Stimulated activated naive B cell treated with anti-CD40 and anti-IgM and Interleukin-4, amounts not matched to agents 10 μg/mL and 1 μg/mL and 100 μg/mL, for 72 hours (primary cell): ENCODE results near the gene RBM20.
"Not testable (repeated sequence)": the region's sequence is repeated elsewhere in the genome, so short reads cannot be mapped to it uniquely, and the experiment has no call there.

Experiments
- ATAC-seq, 2 donors: fragments of 150-1000 bp; cut with Tn5 transposase; replicated peaks; 2 replicates each; pipeline ENCODE4 v1.10.0; 2021; ENCODE audit warnings: moderate library complexity in 1 of 2
- DNase-seq: peaks from one replicate; pipeline ENCODE4 v3.0.0; 2021
- H3K27ac Mint-ChIP-seq: one replicate; pipeline ENCODE4 v1.8.0; 2022; ENCODE audit warnings: mild to moderate bottlenecking, mixed read lengths
- H3K27me3 Mint-ChIP-seq, 2 donors: one replicate each; pipeline ENCODE4 v1.8.0; 2022; ENCODE audit warnings: mixed read lengths in 2 of 2
- H3K36me3 Mint-ChIP-seq, 2 donors: one replicate each; pipeline ENCODE4 v1.8.0; 2022; ENCODE audit warnings: mixed read lengths in 2 of 2, mild to moderate bottlenecking in 1 of 2
- H3K4me1 Mint-ChIP-seq, 2 donors: one replicate each; pipeline ENCODE4 v1.8.0; 2022; ENCODE audit warnings: mixed read lengths in 2 of 2, mild to moderate bottlenecking in 1 of 2
- H3K4me3 Mint-ChIP-seq, 2 donors: one replicate each; pipeline ENCODE4 v1.8.0; 2022; ENCODE audit warnings: mild to moderate bottlenecking in 2 of 2, mixed read lengths in 2 of 2, moderate library complexity in 1 of 2
- H3K9me3 Mint-ChIP-seq, 2 donors: one replicate each; pipeline ENCODE4 v1.8.0; 2022; ENCODE audit warnings: mixed read lengths in 2 of 2, mild to moderate bottlenecking in 1 of 2

RBM20 gene

DNA sequence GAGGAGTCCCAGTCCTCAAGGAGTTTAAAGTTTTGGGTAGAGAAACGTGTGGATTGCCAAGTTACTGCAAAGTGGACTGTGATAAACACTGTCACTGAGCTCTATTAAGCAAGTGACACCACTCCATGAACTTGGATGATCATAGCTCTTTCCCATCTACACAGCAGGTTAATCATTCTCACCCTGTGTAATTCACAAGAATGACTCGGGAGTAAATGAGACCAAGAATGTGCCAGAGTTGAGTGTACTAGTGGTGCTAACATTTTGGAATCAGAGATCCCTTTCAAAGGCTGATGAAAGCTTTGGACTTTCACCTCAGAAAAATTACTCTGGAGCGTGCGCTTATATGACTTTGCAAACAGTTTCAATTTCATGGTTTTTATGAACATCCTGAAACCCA, 80.8 kb downstream of the RBM20 start:
- no peak overlapping the region for H3K4me3 Mint-ChIP-seq
- H3K4me1 Mint-ChIP-seq, result peaks cover 21 to 42% of the 10 kb centered on the region in 2 donors
- ATAC-seq (no peak), DNase-seq (no peak)
- H3K36me3 Mint-ChIP-seq, result peaks cover 0 to 2% of the 10 kb centered on the region in 2 donors
- H3K27me3 Mint-ChIP-seq, result peaks cover 17 to 24% of the 10 kb centered on the region in 2 donors
- H3K27ac Mint-ChIP-seq, result no peak overlapping the region
- H3K9me3 Mint-ChIP-seq, result no peaks in the 10 kb centered on the region

DNA sequence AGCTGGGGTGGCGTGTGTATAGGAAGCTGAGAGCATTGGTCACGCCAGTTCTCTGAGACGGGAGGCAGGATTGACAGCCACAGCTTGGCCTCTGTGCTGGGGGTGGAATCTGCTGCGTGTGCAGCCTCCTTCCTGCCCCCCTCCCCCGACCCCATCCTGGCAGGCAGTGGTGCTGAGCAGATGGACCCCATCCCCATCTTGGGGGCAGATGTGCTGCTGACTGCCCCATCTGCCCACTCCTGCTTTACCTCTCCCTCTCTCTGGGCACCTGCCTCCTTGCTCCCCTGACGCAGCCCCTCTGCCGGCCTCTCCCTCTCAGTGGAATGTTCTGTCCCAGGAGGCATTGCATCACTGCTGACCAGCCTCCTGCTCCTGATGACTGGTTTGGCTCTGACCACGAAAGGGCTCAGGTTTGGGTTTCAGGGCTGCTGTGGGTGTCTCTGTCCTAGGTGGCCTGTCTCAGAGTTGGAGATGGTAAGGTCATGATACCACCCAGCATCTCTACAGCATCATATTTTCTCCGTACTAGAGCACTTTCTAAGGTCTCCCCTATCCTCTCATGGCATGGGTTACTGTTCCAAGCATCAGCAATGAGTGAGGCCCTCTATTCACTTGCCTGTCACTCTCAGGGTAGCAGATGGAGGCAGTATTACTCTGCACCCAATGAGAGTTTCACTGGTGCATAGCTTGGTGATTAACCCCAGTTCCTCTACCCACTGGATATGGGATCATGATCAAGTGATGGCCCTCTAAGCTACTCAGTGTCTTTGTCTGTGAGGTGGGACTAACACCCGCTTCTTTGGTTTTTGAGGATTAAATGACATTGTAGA, 81.9 kb downstream of the RBM20 start:
- Mint-ChIP-seq H3K27me3 (peaks cover 23 to 35% of the 10 kb centered on the region in 2 donors), H3K27ac (no peak overlapping the region), H3K36me3 (peaks cover 0 to under 1% of the 10 kb centered on the region in 2 donors), H3K4me3 (no peak overlapping the region), H3K4me1 (peaks cover 21 to 42% of the 10 kb centered on the region in 2 donors), H3K9me3 (no peaks in the 10 kb centered on the region)
- DNase-seq (no peak), ATAC-seq (peak in 1 of 2 donors; percentile 38)

DNA sequence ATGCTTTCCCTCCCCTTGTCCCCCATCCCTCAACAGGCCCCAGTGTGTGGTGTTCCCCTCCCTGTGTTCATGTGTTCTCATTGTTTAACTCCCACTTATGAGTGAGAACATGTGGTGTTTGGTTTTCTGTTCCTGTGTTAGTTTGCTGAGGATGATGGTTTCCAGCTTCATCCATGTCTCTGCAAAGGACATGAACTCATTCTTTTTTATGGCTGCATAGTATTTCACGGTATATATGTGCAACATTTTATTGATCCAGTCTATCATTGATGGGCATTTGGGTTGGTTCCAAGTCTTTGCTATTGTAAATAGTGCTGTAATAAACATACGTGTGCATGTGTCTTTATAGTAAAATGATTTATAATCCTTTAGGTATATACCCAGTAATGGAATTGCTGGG, 83.6 kb downstream of the RBM20 start:
- peaks cover 21 to 35% of the 10 kb centered on the region in 2 donors for H3K4me1 Mint-ChIP-seq
- ATAC-seq, DNase-seq, H3K36me3 Mint-ChIP-seq, H3K27ac Mint-ChIP-seq, H3K9me3 Mint-ChIP-seq, H3K4me3 Mint-ChIP-seq: not testable (repeated sequence)
- H3K27me3 Mint-ChIP-seq, result peaks cover 36 to 52% of the 10 kb centered on the region in 2 donors

DNA sequence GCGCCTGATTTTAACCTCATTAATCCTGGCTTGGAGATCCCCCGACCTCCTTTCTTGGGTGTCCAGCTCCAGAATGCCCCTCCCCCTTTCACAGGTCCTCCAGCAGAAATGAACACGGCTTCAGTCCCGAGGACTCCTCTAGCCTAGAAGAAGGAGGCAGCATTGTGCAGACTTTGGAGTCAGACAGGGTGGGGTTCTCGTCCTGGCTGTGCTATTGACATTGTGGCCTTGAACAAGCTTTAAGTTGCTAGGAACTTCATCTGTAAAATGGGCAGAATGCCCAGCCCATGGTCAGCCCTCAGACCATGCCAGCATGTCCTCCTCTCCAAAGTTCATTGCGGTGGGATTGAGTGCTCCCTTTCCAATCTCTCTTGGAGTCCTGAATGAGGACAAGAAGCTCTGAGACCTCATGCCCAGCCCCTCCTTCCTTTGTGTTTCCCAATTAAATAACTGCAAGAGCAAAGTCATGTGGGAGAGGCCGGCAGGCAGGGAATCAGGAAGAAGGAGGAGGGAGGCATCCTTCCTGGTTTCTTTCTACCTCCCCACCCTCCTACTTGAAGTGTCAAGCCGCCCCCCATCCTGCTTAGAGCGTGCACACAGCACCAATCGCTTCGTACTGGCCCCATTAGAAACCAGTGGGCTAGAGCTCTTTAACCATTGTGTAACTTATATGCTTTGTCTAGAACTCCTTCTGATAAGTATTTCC, 86.4 kb downstream of the RBM20 start:
- peaks cover 55 to 73% of the 10 kb centered on the region in 2 donors for H3K27me3 Mint-ChIP-seq

DNA sequence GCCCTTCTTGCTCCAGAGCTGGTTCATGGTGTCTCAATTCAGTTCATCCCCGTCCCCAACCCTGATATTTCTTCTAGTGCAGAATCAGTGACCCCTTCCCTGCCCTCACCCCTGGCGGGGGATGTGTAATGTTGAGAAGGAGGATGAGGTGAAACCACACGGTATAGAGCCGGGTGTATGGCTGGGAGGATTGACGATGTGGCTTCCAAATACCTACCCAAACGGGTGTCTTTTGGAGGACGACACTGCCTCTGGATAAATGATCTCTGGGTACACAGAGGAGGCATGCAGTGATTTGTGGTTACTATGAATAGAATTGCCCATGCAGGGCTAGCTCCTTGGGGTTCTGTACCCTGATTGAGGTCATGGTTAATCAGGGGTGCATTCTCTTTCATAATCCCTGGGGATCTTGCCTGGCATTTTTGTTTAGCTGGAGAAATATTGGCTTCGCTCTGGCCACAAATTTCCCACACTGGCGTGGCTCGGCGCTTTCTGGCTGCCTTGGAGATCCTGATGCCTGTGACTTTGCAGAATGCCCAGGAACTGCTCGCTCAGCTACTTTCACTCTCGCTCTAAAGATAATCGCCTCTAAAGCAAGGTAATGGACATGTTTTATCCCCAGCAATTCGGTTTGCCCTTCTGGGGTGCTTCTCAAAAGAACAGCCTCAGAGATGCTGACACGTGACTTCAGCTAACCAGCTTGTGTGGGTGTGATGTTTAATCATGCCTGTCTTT, 89.2 kb downstream of the RBM20 start:
- ATAC-seq (no peak), DNase-seq (no peak)
- Mint-ChIP-seq H3K27me3 (peaks cover 69 to 85% of the 10 kb centered on the region in 2 donors), H3K27ac (no peak overlapping the region), H3K9me3 (no peaks in the 10 kb centered on the region), H3K4me3 (no peak overlapping the region), H3K36me3 (no peaks in the 10 kb centered on the region), H3K4me1 (peaks cover 0 to 3% of the 10 kb centered on the region in 2 donors)

More for the DNA sequence above, 86.4 kb downstream of the RBM20 start:
- Mint-ChIP-seq H3K27ac (no peak overlapping the region), H3K4me3 (no peak overlapping the region), H3K36me3 (no peaks in the 10 kb centered on the region), H3K4me1 (peaks cover 9 to 13% of the 10 kb centered on the region in 2 donors), H3K9me3 (no peaks in the 10 kb centered on the region)
- ATAC-seq, result no peak
- no peak for DNase-seq

DNA sequence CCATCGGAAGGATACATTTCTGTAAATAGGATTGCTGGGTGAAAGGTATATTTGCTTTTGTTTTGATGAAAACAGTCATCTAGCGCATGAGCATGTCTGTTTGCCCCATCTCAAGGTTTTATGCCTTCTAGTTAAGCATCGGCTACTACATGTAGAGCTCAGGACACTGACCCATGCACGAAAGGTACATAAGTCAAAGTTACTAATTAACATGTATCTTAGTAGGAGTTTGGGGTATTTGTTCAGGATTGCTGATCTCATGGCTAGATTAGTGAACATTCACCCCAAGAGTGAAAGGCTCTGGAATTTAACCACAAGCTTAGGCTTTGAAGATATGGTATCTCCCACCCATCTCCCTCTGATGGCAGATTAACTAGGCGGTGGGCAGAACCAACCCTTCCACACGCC, 91.5 kb downstream of the RBM20 start:
- H3K27me3 Mint-ChIP-seq, result peaks cover 68 to 75% of the 10 kb centered on the region in 2 donors

DNA sequence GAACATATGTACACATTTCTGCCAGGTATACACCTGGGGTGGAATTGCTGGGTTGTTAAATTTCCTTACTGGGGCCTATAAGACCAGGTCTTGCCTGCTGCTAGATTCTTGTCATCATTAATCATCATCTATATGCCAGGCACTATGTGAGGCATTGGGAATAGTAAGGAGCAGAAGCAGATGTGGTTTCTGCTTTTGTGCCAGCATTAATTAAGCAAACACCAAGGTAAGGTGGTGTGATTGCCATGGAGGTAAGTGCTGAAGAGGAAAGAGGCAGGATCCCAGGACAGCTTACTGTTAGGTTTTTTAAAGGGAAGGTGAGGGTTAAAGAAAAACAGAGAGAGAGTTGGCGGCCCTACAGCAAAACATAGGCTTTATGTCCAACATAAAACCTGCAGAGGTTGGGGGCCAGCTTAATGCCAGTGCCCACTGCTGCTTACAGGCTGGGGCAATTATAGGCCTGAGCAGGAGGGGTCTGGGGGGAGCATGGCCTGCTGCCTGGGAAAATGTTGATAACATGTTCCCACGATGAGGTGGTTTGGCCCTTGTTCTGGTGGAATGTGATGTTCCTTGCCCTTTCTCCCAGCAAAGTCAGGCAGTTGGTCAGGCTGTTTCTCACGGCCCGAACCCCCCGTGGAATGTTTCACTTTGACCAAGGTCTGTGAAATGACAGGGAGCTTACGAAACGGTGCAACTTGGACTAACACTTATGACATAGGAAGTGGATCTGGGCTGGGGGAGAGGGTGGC, 93.9 kb downstream of the RBM20 start:
- no peaks in the 10 kb centered on the region for H3K36me3 Mint-ChIP-seq
- peaks cover 59 to 71% of the 10 kb centered on the region in 2 donors for H3K27me3 Mint-ChIP-seq
- no peak overlapping the region for H3K4me3 Mint-ChIP-seq
- no peaks in the 10 kb centered on the region for H3K9me3 Mint-ChIP-seq
- ATAC-seq, result no peak
- DNase-seq, result no peak
- H3K27ac Mint-ChIP-seq, result no peak overlapping the region
- peaks cover 0 to 3% of the 10 kb centered on the region in 2 donors for H3K4me1 Mint-ChIP-seq

More for the DNA sequence above, 91.5 kb downstream of the RBM20 start:
- H3K4me1 Mint-ChIP-seq, result peaks cover 0 to 3% of the 10 kb centered on the region in 2 donors
- H3K4me3 Mint-ChIP-seq, result no peak overlapping the region
- ATAC-seq, result no peak
- no peak overlapping the region for H3K27ac Mint-ChIP-seq
- no peaks in the 10 kb centered on the region for H3K9me3 Mint-ChIP-seq
- no peaks in the 10 kb centered on the region for H3K36me3 Mint-ChIP-seq
- no peak for DNase-seq

DNA sequence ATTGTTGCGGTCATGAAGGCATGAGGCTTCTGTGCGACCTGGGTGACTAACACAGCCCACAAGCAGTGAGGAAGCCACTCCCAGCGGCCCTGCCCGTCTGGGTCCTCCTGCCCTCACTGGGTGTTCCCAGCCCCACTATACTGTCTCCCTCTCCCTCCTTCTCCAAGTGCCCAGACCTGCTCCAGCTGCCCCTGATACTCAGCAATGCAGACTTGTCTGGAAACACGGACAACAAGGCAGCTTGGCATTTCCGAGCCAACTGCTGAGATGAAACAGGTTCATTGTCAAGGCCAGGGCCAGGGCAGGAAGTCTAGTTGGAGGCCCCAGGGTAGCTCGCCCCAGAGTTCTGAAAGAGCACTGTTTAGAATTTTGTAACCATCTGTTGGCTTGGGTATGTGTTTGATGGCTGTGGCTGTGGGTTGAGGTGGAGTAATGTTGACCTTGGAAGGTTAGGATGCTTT, 95.7 kb downstream of the RBM20 start:
- no peaks in the 10 kb centered on the region for H3K36me3 Mint-ChIP-seq
- no peak for ATAC-seq
- no peaks in the 10 kb centered on the region for H3K4me1 Mint-ChIP-seq
- peaks cover 45 to 56% of the 10 kb centered on the region in 2 donors for H3K27me3 Mint-ChIP-seq
- no peak overlapping the region for H3K4me3 Mint-ChIP-seq
- no peak overlapping the region for H3K27ac Mint-ChIP-seq
- no peak for DNase-seq
- no peaks in the 10 kb centered on the region for H3K9me3 Mint-ChIP-seq

DNA sequence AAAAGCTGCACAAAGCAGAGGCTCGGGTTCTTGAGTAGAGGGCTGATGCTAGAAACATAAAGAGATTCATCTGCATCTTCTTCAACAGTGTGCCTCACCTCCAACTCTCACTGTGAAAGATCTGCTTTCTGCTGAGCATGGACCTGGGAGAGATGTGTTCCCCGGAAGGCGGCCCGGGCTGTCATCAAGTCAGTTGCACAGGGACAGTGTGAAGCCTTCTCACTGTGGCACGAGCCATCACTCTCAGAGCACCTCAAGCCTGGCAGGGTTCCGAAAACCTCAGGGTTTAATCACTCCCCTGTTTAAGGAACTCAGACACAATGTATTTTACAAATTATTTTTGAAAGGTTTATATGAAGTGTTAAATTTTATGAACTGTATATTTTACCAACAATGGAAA, 98.7 kb downstream of the RBM20 start:
- peak overlapping the region; percentile 68 for H3K27ac Mint-ChIP-seq
- H3K4me1 Mint-ChIP-seq, result peaks cover 10 to 14% of the 10 kb centered on the region in 2 donors
- no peak overlapping the region for H3K4me3 Mint-ChIP-seq

DNA sequence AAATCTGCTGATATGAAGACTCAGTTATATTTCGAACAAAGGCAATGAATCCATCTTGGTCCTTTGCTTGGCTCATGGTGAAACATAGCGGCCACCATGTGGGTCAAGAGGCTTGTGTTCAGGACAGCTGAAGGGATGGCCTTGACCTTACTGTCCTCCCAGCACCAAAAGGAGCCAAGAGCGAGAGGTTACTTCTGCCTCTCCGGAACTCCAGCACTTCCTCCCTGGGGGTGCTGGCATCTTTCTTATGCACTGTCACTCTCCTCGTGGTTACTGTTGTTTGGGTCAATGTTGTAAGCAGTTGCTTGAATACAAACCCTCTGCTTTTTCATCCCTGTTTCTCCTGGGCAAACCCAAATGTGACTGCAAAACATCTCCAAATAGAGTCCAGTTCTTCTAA, 100.6 kb downstream of the RBM20 start:
- peaks cover 17 to 19% of the 10 kb centered on the region in 2 donors for H3K4me1 Mint-ChIP-seq
- H3K27me3 Mint-ChIP-seq, result peaks cover 17 to 20% of the 10 kb centered on the region in 2 donors
- peaks cover 2 to 4% of the 10 kb centered on the region in 2 donors for H3K36me3 Mint-ChIP-seq
- no peak overlapping the region for H3K4me3 Mint-ChIP-seq
- no peak overlapping the region for H3K27ac Mint-ChIP-seq
- ATAC-seq (no peak), DNase-seq (no peak)
- H3K9me3 Mint-ChIP-seq, result peaks cover 3 to 4% of the 10 kb centered on the region in 2 donors

More for the DNA sequence above, 98.7 kb downstream of the RBM20 start:
- Mint-ChIP-seq H3K36me3 (no peaks in the 10 kb centered on the region), H3K27me3 (peaks cover 23 to 32% of the 10 kb centered on the region in 2 donors), H3K9me3 (no peaks in the 10 kb centered on the region)
- DNase-seq, result no peak
- ATAC-seq, result no peak

DNA sequence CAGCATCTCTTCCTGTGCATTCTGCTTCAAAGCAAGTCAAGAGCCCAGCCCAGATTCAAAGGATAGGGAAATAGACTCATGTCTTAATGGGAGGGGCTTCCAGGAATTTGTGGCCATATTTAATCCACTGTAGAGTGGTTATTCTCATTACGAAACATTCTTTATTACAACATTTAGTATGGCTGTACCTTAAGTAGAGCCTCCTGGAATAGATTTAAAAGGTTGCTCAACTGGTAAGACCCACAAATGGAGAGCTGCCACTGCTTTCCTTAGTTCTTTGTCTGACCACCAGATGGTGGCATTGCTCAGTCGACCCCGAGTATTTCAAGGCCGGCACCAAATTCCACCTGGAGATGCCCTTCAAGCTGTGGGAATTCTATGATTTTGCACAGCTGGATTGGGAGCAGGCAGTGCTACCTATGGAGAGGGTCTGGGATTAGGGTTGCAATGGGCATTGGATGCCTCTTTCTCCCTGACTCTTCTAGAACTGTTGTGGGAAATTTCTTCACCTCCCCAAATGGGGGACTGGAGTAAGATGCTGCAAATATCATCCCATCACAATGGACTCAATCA, 102.2 kb downstream of the RBM20 start:
- Mint-ChIP-seq H3K4me1 (peaks cover 17 to 19% of the 10 kb centered on the region in 2 donors), H3K9me3 (peaks cover 3 to 4% of the 10 kb centered on the region in 2 donors), H3K4me3 (no peak overlapping the region), H3K27me3 (peaks cover 7 to 14% of the 10 kb centered on the region in 2 donors), H3K27ac (no peak overlapping the region), H3K36me3 (peaks cover 2 to 4% of the 10 kb centered on the region in 2 donors)
- ATAC-seq, result peak; percentile 68 to 72
- peak; percentile 22 for DNase-seq

DNA sequence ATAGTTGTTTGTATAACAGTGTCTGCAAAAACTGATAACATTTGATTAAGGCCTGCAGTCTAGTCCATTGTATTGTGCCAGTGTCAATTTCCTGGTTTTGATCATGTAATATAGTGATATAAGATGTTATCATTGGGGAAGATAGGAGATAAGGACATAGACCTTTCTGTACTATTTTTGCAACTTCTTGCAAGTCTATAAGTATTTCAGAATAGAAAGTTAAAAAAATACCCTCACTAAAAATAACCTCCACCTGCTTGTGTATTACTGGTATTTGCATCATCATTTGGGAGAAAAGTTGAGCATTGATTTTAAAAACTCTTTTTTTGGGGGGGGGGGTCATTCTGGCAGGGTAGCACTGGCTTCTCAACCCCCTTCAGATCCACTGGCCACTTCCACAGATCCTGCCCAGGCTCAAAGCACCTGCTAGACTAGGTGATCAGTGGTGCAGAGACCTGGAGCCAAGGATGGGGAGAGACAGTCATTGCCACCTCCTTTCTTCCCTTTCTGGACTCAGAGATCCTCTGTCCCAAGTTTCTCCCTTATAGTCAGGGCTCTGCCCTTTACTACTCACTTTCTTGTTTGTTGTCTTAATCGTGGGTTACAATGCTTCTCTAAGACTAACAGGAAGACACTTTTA, 103.0 kb downstream of the RBM20 start:
- no peak for DNase-seq
- H3K27ac Mint-ChIP-seq, result peak overlapping the region; percentile 37
- H3K4me1 Mint-ChIP-seq, result peaks cover 19 to 20% of the 10 kb centered on the region in 2 donors
- peaks cover 2 to 4% of the 10 kb centered on the region in 2 donors for H3K36me3 Mint-ChIP-seq
- no peak for ATAC-seq
- H3K9me3 Mint-ChIP-seq, result peaks cover 3 to 4% of the 10 kb centered on the region in 2 donors
- no peak overlapping the region for H3K4me3 Mint-ChIP-seq
- H3K27me3 Mint-ChIP-seq, result peaks cover 0 to 7% of the 10 kb centered on the region in 2 donors
